ENCODE measurements around the gene GSE1. TPM values are rescaled to one million over a fixed set of nuclear protein-coding genes. Genes with fewer than 3 reads are reported as not detected.

Gene GSE1
- total RNA-seq, 2 experiments from 2014 or later = 15.3 to 16.0 TPM

DNA sequence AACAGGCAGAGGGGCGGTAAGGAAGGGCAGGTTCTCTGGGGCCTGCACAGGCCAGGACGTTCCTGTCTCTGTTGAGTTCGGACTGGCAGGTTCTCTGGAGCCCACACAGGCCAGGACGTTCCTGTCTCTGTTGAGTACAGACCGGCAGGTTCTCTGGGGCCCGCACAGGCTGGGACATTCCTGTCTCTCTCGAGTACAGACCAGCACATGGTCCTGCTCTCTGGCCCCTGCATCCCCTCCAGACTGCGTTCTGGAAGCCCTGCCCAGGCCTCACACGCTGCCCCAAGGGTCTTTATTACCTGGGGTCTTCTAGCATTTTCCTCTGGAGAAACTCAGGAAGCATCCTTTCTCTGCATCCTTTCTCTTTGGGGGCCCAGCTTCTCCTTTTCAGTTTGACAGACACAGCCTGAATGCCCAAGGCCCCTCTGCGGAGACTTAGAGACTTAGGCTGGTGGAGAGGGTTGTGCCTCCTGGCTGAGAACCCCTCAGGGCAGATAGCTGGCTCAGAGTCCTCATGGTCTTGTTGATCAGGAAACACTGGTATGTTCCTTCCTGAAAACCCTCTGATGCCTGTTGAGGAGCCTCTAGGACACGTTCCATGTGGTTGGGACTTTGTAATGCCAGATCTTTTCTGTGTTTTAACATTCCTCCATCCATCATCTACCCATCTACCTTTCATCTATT lies 18.0 kb upstream of the GSE1 start:
- intact Hi-C loops (cut with micrococcal nuclease) = no loop called here
- Mint-ChIP-seq H3K36me3 (peaks cover 1% of the 10 kb centered on the region), H3K27ac (no peak overlapping the region), H3K27me3 (no peaks in the 10 kb centered on the region), H3K4me3 (no peak overlapping the region), H3K9me3 (no peaks in the 10 kb centered on the region), H3K4me1 (ENCODE audit: low read depth) (peaks cover 4% of the 10 kb centered on the region)
- ChIA-PET POLR2A (no interaction called here), CTCF (interaction anchor here (1.1 kb wide), 1 partner anchor 15 kb away, joined by 3 read pairs; no protein-coding TSS in a partner anchor)
- DNase-seq = no peak

DNA sequence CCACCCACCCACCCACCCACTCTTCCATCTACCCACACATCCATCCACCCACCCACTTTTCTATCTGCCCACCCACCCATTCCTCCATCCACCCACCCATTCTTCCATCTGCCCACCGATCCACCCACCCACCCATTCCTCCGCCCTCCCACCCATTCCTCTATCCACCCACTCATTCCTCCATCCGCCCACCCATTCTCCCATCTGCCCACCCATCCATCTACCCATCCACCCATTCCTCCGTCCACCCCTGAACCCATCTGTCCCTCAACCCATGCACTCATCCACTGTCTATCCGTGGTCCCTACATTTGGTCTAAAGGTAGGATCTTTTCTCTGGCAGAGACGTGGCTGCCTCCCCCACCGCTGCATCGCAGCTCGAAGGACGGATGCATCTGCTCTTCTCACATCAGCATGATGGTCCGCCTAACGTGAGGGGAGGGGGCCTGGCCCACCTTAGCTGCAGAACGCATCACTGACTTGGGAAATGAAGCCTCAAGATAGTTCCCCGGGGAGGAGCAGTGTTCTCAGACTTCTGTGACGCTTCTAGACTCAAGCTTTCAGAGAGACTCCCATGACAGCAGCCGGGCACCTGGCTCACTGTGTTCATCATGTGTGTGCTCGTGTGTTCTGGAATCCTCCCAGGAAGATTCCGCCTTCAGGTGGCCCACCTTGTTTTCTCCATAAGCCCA lies 17.2 kb upstream of the GSE1 start:
- H3K27me3 Mint-ChIP-seq = no peaks in the 10 kb centered on the region
- intact Hi-C loops (cut with micrococcal nuclease) = no loop called here
- no peak overlapping the region for H3K27ac Mint-ChIP-seq
- peaks cover 4% of the 10 kb centered on the region for H3K4me1 Mint-ChIP-seq (ENCODE audit: low read depth)
- ChIA-PET POLR2A (no interaction called here), CTCF (interaction anchor here (1.1 kb wide), 1 partner anchor 176 kb away, joined by 3 read pairs; no protein-coding TSS in a partner anchor)
- DNase-seq = no peak
- no peak overlapping the region for H3K4me3 Mint-ChIP-seq
- no peaks in the 10 kb centered on the region for H3K9me3 Mint-ChIP-seq
- H3K36me3 Mint-ChIP-seq = peaks cover 1% of the 10 kb centered on the region

GRCh38 chr16:85598141-85598540 lies 15.0 kb upstream of the GSE1 start:
- POLR2A ChIA-PET = no interaction called here
- H3K27ac Mint-ChIP-seq = no peak overlapping the region
- H3K36me3 Mint-ChIP-seq = peaks cover 1% of the 10 kb centered on the region
- H3K4me3 Mint-ChIP-seq = no peak overlapping the region
- no peaks in the 10 kb centered on the region for H3K27me3 Mint-ChIP-seq
- CTCF ChIA-PET = no interaction called here
- H3K9me3 Mint-ChIP-seq = no peaks in the 10 kb centered on the region
- intact Hi-C loops (cut with micrococcal nuclease) = no loop called here
- no peak for DNase-seq
- H3K4me1 Mint-ChIP-seq (ENCODE audit: low read depth) = peaks cover 2% of the 10 kb centered on the region

DNA sequence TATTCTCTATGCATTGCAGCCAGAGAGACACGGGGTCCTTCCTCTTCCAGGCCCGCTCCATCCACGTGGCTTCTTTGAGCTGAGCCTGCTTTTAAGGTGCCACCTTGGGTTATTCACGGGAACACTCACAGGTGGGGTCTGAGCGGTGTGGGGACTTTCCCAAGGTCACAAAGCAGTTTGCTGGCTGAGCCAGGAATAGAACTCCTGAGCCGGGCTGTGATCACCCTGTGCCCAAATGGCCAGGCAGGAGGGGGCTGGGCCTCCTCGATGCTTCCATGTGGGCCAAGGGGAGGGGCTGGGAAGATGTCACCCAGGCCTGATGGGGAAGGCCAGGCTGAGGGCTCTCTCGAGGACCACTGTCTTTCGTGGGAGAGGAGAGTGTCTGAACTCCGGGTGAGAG lies 13.0 kb upstream of the GSE1 start:
- no peak overlapping the region for H3K27ac Mint-ChIP-seq
- H3K27me3 Mint-ChIP-seq = no peaks in the 10 kb centered on the region
- intact Hi-C loops (cut with micrococcal nuclease) = no loop called here

GRCh38 chr16:85600530-85601271 lies 12.4 kb upstream of the GSE1 start:
- Mint-ChIP-seq H3K9me3 (no peaks in the 10 kb centered on the region), H3K4me3 (no peak overlapping the region), H3K36me3 (peaks cover 1% of the 10 kb centered on the region), H3K27ac (no peak overlapping the region), H3K4me1 (ENCODE audit: low read depth) (peaks cover 2% of the 10 kb centered on the region), H3K27me3 (no peaks in the 10 kb centered on the region)
- intact Hi-C loops (cut with micrococcal nuclease) = no loop called here
- DNase-seq = no peak
- ChIA-PET POLR2A (no interaction called here), CTCF (interaction anchor here (1.3 to 1.9 kb wide), 2 partner anchors 9 to 15 kb away, joined by 4 to 10 read pairs; no protein-coding TSS in a partner anchor)

More for the DNA sequence above, 13.0 kb upstream of the GSE1 start:
- H3K4me1 Mint-ChIP-seq (ENCODE audit: low read depth) = peaks cover 2% of the 10 kb centered on the region
- ChIA-PET CTCF (interaction anchor here (1.3 to 1.9 kb wide), 2 partner anchors 9 to 16 kb away, joined by 4 to 10 read pairs; no protein-coding TSS in a partner anchor), POLR2A (no interaction called here)
- no peaks in the 10 kb centered on the region for H3K9me3 Mint-ChIP-seq
- H3K4me3 Mint-ChIP-seq = no peak overlapping the region
- DNase-seq = no peak
- H3K36me3 Mint-ChIP-seq = peaks cover 1% of the 10 kb centered on the region

DNA sequence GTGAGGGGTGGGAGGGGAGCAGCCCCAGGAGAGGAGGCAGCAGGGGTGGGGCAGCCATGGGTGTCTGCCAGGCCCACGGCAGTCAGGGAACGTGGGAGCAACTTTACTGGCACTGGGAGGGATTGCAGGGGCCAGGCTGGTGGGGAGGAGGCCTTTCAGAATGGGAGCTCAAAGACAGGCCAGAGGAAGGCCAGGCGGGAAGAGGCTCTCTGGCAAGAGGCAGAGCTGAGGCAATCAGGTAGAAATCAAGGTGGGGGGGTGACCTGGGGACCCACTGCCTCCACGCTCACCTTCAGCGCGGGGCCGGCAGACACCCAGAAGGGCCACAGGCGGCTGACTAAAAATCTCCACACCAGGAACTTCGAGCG lies 11.9 kb upstream of the GSE1 start:
- CTCF ChIA-PET = no interaction called here
- Mint-ChIP-seq H3K27ac (no peak overlapping the region), H3K4me1 (ENCODE audit: low read depth) (no peaks in the 10 kb centered on the region), H3K9me3 (no peaks in the 10 kb centered on the region), H3K4me3 (no peak overlapping the region), H3K36me3 (peaks cover under 1% of the 10 kb centered on the region), H3K27me3 (no peaks in the 10 kb centered on the region)
- no peak for DNase-seq
- intact Hi-C loops (cut with micrococcal nuclease) = no loop called here
- POLR2A ChIA-PET = no interaction called here

GRCh38 chr16:85601730-85602401 lies 11.3 kb upstream of the GSE1 start:
- Mint-ChIP-seq H3K4me1 (ENCODE audit: low read depth) (no peaks in the 10 kb centered on the region), H3K27ac (no peak overlapping the region), H3K36me3 (no peaks in the 10 kb centered on the region), H3K27me3 (no peaks in the 10 kb centered on the region), H3K4me3 (no peak overlapping the region), H3K9me3 (no peaks in the 10 kb centered on the region)
- POLR2A ChIA-PET = no interaction called here
- intact Hi-C loops (cut with micrococcal nuclease) = no loop called here
- no peak for DNase-seq
- CTCF ChIA-PET = no interaction called here

- intact Hi-C loops (cut with micrococcal nuclease) = no loop called here
- DNase-seq = no peak
- ChIA-PET POLR2A (no interaction called here), CTCF (no interaction called here)
- Mint-ChIP-seq H3K36me3 (no peaks in the 10 kb centered on the region), H3K27ac (no peak overlapping the region), H3K4me3 (no peak overlapping the region), H3K27me3 (no peaks in the 10 kb centered on the region), H3K4me1 (ENCODE audit: low read depth) (peaks cover 3% of the 10 kb centered on the region), H3K9me3 (no peaks in the 10 kb centered on the region)
Measured at GRCh38 chr16:85602402-85603202, 10.5 kb upstream of the GSE1 start.

DNA sequence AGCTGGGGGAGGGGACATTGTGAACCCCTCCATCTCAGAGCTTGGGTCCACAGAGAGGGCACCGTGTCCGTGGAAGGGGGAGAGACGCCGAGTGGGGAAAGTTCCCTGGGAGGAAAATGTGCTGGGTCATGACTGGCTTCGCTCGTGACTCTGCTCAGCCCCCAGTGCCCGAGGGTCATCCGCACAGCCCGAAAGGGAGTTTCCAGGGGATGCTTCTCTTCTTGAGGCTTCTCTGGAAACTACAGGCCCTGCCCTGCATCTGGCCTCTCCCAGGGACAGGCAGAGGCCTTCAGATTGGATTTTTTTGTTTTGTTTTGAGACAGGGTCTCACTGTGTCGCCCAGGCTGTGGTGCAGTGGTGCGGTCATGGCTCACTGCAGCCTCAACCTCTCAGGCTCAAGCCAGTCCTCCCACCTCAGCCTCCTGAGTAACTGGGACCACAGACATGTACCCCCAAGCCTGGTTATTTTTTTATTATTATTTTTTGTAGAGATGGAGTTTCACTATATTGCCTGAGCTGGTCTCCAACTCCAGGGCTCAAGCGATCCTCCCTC lies 9.8 kb upstream of the GSE1 start:
- no peak overlapping the region for H3K27ac Mint-ChIP-seq
- CTCF ChIA-PET = no interaction called here
- H3K4me1 Mint-ChIP-seq (ENCODE audit: low read depth) = peaks cover 3% of the 10 kb centered on the region
- H3K36me3 Mint-ChIP-seq = no peaks in the 10 kb centered on the region
- no peaks in the 10 kb centered on the region for H3K27me3 Mint-ChIP-seq
- POLR2A ChIA-PET = no interaction called here
- no peak for DNase-seq
- intact Hi-C loops (cut with micrococcal nuclease) = no loop called here
- H3K9me3 Mint-ChIP-seq = no peaks in the 10 kb centered on the region
- no peak overlapping the region for H3K4me3 Mint-ChIP-seq

DNA sequence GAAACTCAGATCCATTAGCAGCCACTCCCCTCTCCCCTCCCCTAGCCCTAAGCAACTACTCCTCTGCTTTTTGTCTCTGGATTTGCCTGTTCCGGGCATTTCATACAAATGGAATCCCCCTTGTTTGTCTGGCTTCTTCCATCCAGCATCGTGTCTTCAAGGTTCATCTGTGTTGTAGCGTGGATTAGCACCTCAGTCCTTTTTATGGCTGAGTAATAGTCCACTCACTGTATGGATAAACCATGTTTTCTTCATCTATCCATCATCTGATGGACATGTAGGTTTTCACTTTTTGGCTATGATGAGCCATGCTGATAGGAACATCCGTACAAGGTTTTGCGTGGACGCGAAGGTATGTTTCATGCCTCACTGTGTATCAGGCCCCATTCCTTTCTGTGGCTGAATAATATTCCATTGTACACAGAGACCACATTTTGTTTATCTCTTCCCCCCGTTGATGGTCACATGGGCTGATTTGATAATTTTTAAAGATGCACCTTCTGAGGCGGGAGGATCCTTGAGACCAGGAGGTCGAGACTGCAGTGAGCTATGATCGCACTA lies 8.9 kb upstream of the GSE1 start:
- intact Hi-C loops (cut with micrococcal nuclease) = no loop called here
- peaks cover 7% of the 10 kb centered on the region for H3K4me1 Mint-ChIP-seq (ENCODE audit: low read depth)
- H3K9me3 Mint-ChIP-seq = no peaks in the 10 kb centered on the region
- H3K4me3 Mint-ChIP-seq = no peak overlapping the region
- H3K27ac Mint-ChIP-seq = no peak overlapping the region
- ChIA-PET POLR2A (no interaction called here), CTCF (no interaction called here)
- H3K27me3 Mint-ChIP-seq = no peaks in the 10 kb centered on the region
- no peak for DNase-seq
- H3K36me3 Mint-ChIP-seq = no peaks in the 10 kb centered on the region
